H1 (cell line): ENCODE results near the gene WWP2. TPM values are rescaled to one million over a fixed set of nuclear protein-coding genes. Genes with fewer than 3 reads are reported as not detected.

Source experiments
- CTCF ChIA-PET: fragments of 300-600 bp; sonication (Branson Sonifier 250); formaldehyde crosslinking; loops from one replicate; lab custom pipeline; 2021; ENCODE audit not compliant: partially characterized antibody; lab: Charles Lee
- POLR2A ChIA-PET: fragments of 300-600 bp; sonication (Branson Sonifier 250); formaldehyde crosslinking; loops from one replicate; lab custom pipeline; 2021; ENCODE audit warnings: inconsistent platforms; ENCODE audit not compliant: partially characterized antibody; lab: Charles Lee
- DNase-seq, 2 experiments: peaks; one replicate each; pipeline versions ENCODE4 v3.0.0 to v3.0.0-alpha.2; 2010 to 2022; ENCODE audit warnings: low spot score in 2 of 2, low read depth in 1 of 2, mixed read lengths in 1 of 2
- FAIRE-seq: peaks from 2 replicates; lab custom pipeline; 2011; peaks lifted over from hg19 to GRCh38; lab: Jason Lieb, UNC
- H2AFZ ChIP-seq: 2 replicates; pipeline ENCODE4 v1.8.1; 2012; ENCODE audit warnings: low read length, inconsistent platforms
- H2AK5ac ChIP-seq: 2 replicates; pipeline ENCODE4 v1.6.1; 2013; ENCODE audit warnings: low read depth, low read length
- H2BK120ac ChIP-seq: replicated peaks from 2 replicates; pipeline ENCODE3; 2013; ENCODE audit warnings: low read depth, low read length, inconsistent platforms
- H2BK12ac ChIP-seq: 2 replicates; pipeline ENCODE4 v1.6.1; 2013; ENCODE audit warnings: low read depth, low read length
- H2BK15ac ChIP-seq: 2 replicates; pipeline ENCODE4 v1.6.1; 2013; ENCODE audit warnings: low read length
- H2BK20ac ChIP-seq: 2 replicates; pipeline ENCODE4 v1.6.1; 2013; ENCODE audit warnings: low read length
- H2BK5ac ChIP-seq: 2 replicates; pipeline ENCODE4 v1.6.1; 2013; ENCODE audit warnings: low read depth, low read length
- H3K14ac ChIP-seq: 2 replicates; pipeline ENCODE4 v1.6.1; 2013; ENCODE audit warnings: inconsistent platforms; ENCODE audit not compliant: insufficient read length
- H3K18ac ChIP-seq: 2 replicates; pipeline ENCODE4 v1.6.1; 2013; ENCODE audit warnings: low read length; ENCODE audit errors: extremely low read depth
- H3K23ac ChIP-seq: 2 replicates; pipeline ENCODE4 v1.6.1; 2013; ENCODE audit warnings: inconsistent platforms; ENCODE audit not compliant: insufficient read length
- H3K23me2 ChIP-seq: 2 replicates; pipeline ENCODE4 v1.6.1; 2013; ENCODE audit warnings: low read depth, low read length
- H3K27ac ChIP-seq: 2 replicates; pipeline ENCODE4 v1.6.1; 2011; ENCODE audit warnings: low read depth, low read length, inconsistent platforms
- H3K27me3 ChIP-seq, 4 experiments: replicated peaks in 1 of 4; 1 replicate in 1 of 4; 2 replicates in 3 of 4; pipeline versions ENCODE4 v1.6.1 to v1.8.1; 2011 to 2013; ENCODE audit warnings: low read length in 3 of 4, mild to moderate bottlenecking in 3 of 4, inconsistent platforms in 2 of 4, mixed read lengths in 2 of 4, moderate library complexity in 1 of 4; ENCODE audit not compliant: control insufficient read depth in 3 of 4, insufficient read depth in 3 of 4; ENCODE audit errors: extremely low read depth in 1 of 4
- H3K36me3 ChIP-seq, 4 experiments: 2 replicates each; pipeline versions ENCODE4 v1.6.1 to v1.8.1; 2011 to 2013; ENCODE audit warnings: mild to moderate bottlenecking in 4 of 4, low read length in 3 of 4, moderate library complexity in 2 of 4, control low read depth in 1 of 4, inconsistent platforms in 1 of 4; ENCODE audit not compliant: insufficient read depth in 4 of 4, control insufficient read depth in 2 of 4
- H3K4ac ChIP-seq: replicated peaks from 2 replicates; pipeline ENCODE3; 2013; ENCODE audit warnings: low read length, low read depth, mixed read lengths, inconsistent platforms; ENCODE audit not compliant: insufficient read length
- H3K4me1 ChIP-seq, 4 experiments: replicated peaks in 1 of 4; 1 replicate in 1 of 4; 2 replicates in 3 of 4; pipeline versions ENCODE4 v1.6.1 to v1.8.1; 2011 to 2013; ENCODE audit warnings: low read length in 3 of 4, inconsistent platforms in 2 of 4, mixed read lengths in 1 of 4; ENCODE audit not compliant: insufficient read depth in 4 of 4, control insufficient read depth in 3 of 4
- H3K4me2 ChIP-seq, 2 experiments: 2 replicates each; pipeline versions ENCODE4 v1.6.1 to v1.8.1; 2011 to 2013; ENCODE audit warnings: low read depth in 2 of 2, low read length in 2 of 2, control low read depth in 1 of 2, inconsistent platforms in 1 of 2, mild to moderate bottlenecking in 1 of 2; ENCODE audit not compliant: insufficient read depth in 1 of 2
- H3K4me3 ChIP-seq, 4 experiments: fragments of 200-600, 300-600 bp in 1 of 4; sonication (generic), shearing (Covaris generic), sonication (Bioruptor Twin) in 1 of 4; 2 replicates each; pipeline versions ENCODE4 v1.5.1 to v1.8.1; 2011 to 2016; ENCODE audit warnings: low read length in 4 of 4, low read depth in 3 of 4, control low read depth in 2 of 4, inconsistent platforms in 2 of 4, mild to moderate bottlenecking in 2 of 4, mixed read lengths in 1 of 4, moderate library complexity in 1 of 4; ENCODE audit not compliant: insufficient read depth in 2 of 4; ENCODE audit errors: extremely low read depth in 1 of 4
- H3K56ac ChIP-seq: replicated peaks from 2 replicates; pipeline ENCODE3; 2013; ENCODE audit warnings: low read depth, mild to moderate bottlenecking, mixed read lengths, low read length, inconsistent platforms; ENCODE audit not compliant: insufficient read length
- H3K79me1 ChIP-seq: 2 replicates; pipeline ENCODE4 v1.6.1; 2013; ENCODE audit warnings: low read depth, low read length, control low read depth
- H3K79me2 ChIP-seq, 2 experiments: 2 replicates each; pipeline versions ENCODE4 v1.6.1 to v1.8.1; 2012 to 2013; ENCODE audit warnings: low read length in 2 of 2, mild to moderate bottlenecking in 2 of 2, inconsistent platforms in 1 of 2; ENCODE audit not compliant: insufficient read depth in 2 of 2, control insufficient read depth in 1 of 2
- H3K9ac ChIP-seq, 4 experiments: replicated peaks in 1 of 4; 1 replicate in 1 of 4; 2 replicates in 3 of 4; pipeline versions ENCODE4 v1.6.1 to v1.8.1; 2011 to 2013; ENCODE audit warnings: low read depth in 3 of 4, low read length in 3 of 4, control low read depth in 2 of 4, mild to moderate bottlenecking in 2 of 4, moderate library complexity in 2 of 4, inconsistent platforms in 1 of 4; ENCODE audit errors: extremely low read depth in 1 of 4
- H3K9me3 ChIP-seq, 2 experiments: 2 replicates each; pipeline versions ENCODE4 v1.6.1 to v1.8.1; 2012 to 2013; ENCODE audit warnings: mild to moderate bottlenecking in 2 of 2, moderate library complexity in 2 of 2, control low read depth in 1 of 2, inconsistent platforms in 1 of 2, low read depth in 1 of 2, low read length in 1 of 2, mixed read lengths in 1 of 2; ENCODE audit not compliant: insufficient read depth in 2 of 2
- H4K20me1 ChIP-seq, 2 experiments: replicated peaks in 1 of 2; 2 replicates each; pipeline versions ENCODE3 to v1.8.1; 2011 to 2013; ENCODE audit warnings: inconsistent platforms in 2 of 2, low read length in 2 of 2, mild to moderate bottlenecking in 1 of 2; ENCODE audit not compliant: insufficient read depth in 2 of 2, control insufficient read depth in 1 of 2
- H4K5ac ChIP-seq: 2 replicates; pipeline ENCODE4 v1.6.1; 2013; ENCODE audit warnings: low read length, low read depth, mixed read lengths, inconsistent platforms; ENCODE audit not compliant: insufficient read length
- H4K8ac ChIP-seq: 2 replicates; pipeline ENCODE4 v1.8.0; 2013; ENCODE audit warnings: mild to moderate bottlenecking, moderate library complexity, low read length, inconsistent platforms; ENCODE audit not compliant: insufficient read depth; ENCODE audit errors: extremely low read depth
- H4K91ac ChIP-seq: replicated peaks from 2 replicates; pipeline ENCODE3; 2013; ENCODE audit warnings: low read length, mixed read lengths, inconsistent platforms; ENCODE audit not compliant: insufficient read length
- ATF3 ChIP-seq: IDR thresholded peaks from 2 replicates; pipeline ENCODE4 v1.6.1; 2011; ENCODE audit warnings: low read depth, mild to moderate bottlenecking, low read length; ENCODE audit not compliant: insufficient read depth
- BRCA1 ChIP-seq: IDR thresholded peaks from 2 replicates; pipeline ENCODE4 v1.6.1; 2012; ENCODE audit warnings: low read depth, low read length, improper control_type of control experiment
- CTBP2 ChIP-seq: IDR thresholded peaks from 2 replicates; pipeline ENCODE4 v1.7.0; 2011; ENCODE audit warnings: borderline replicate concordance, mild to moderate bottlenecking, moderate library complexity, mixed read lengths, low read length; ENCODE audit not compliant: insufficient read depth, insufficient read length
- EP300 ChIP-seq, 2 experiments: IDR thresholded peaks; 1 replicate in 1 of 2; 2 replicates in 1 of 2; pipeline ENCODE4 v1.6.1; 2011 to 2012; ENCODE audit warnings: low read depth in 2 of 2, low read length in 2 of 2, mild to moderate bottlenecking in 2 of 2, borderline replicate concordance in 1 of 2, inconsistent platforms in 1 of 2, moderate library complexity in 1 of 2
- EZH2 ChIP-seq: fragments of 200-600 bp; sonication (generic); IDR thresholded peaks from 2 replicates; pipeline ENCODE4 v1.7.1; 2012; ENCODE audit warnings: low read depth, mild to moderate bottlenecking, moderate library complexity, low read length, inconsistent platforms; ENCODE audit not compliant: severe bottlenecking
- KDM1A ChIP-seq: fragments of 200-600, 300-600 bp; sonication (generic); IDR thresholded peaks from 2 replicates; pipeline ENCODE4 v1.7.1; 2016; ENCODE audit warnings: mild to moderate bottlenecking, low read length, borderline replicate concordance
- KDM5A ChIP-seq: fragments of 200-600 bp; IDR thresholded peaks from 2 replicates; pipeline ENCODE4 v1.7.1; 2012; ENCODE audit warnings: mild to moderate bottlenecking, low read length, inconsistent platforms, mixed read lengths
- NRF1 ChIP-seq: IDR thresholded peaks from 2 replicates; pipeline ENCODE4 v1.6.1; 2011; ENCODE audit warnings: mild to moderate bottlenecking, low read depth, low read length, improper control_type of control experiment
- RNF2 ChIP-seq: fragments of 200-900, 300-1000 bp; sonication (generic); IDR thresholded peaks from 2 replicates; pipeline ENCODE4 v1.7.1; 2016; ENCODE audit warnings: borderline replicate concordance, low read depth, mild to moderate bottlenecking, antibody characterized with exemption, low read length; ENCODE audit not compliant: poor library complexity, severe bottlenecking; ENCODE audit errors: missing control alignments
- SP4 ChIP-seq: IDR thresholded peaks from 2 replicates; pipeline ENCODE4 v1.6.1; 2012; ENCODE audit warnings: low read length, inconsistent platforms
- TEAD4 ChIP-seq: IDR thresholded peaks from 2 replicates; pipeline ENCODE4 v1.6.1; 2012; ENCODE audit warnings: low read depth, low read length, inconsistent platforms, mixed read lengths
- WGBS, 2 experiments: shearing (Covaris generic) in 1 of 2; methylation state at CpG; one replicate each; pipeline versions ENCODE4 v1.1.6 to v1.1.7; 2013 to 2015; ENCODE audit warnings: low lambda C conversion rate in 2 of 2, mixed read lengths in 2 of 2, inconsistent platforms in 1 of 2, low coverage in 1 of 2, missing lambda C conversion rate in 1 of 2; ENCODE audit not compliant: insufficient replicate concordance in 2 of 2, insufficient coverage in 1 of 2, insufficient read length in 1 of 2; ENCODE audit errors: extremely low coverage in 1 of 2, missing lambda C conversion rate in 1 of 2; 5-methylcytosine and 5-hydroxymethylcytosine counted together
- polyA plus RNA-seq, 7 experiments: library from polyadenylated mRNA; depleted of rRNA in 3 of 7; stranded (reverse) in 5 of 7; unstranded in 2 of 7; fragments of >200 nt in 5 of 7; fragments of 200-250 nt in 2 of 7; gene quantifications; 1 replicate in 5 of 7; 2 replicates in 1 of 7; 4 replicates in 1 of 7; pipeline versions ENCODE4 v1.2.1 to v1.2.3, GENCODE V29; 2011 to 2013; ENCODE audit warnings: missing spikeins in 2 of 7, mixed read lengths in 2 of 7
- total RNA-seq: library from RNA; stranded (reverse); fragmentation: NEBNext Ultra II Directional; extraction: Animal tissue kit (Norgen Biotek cat#: 25700); gene quantifications from 2 replicates; pipeline ENCODE4 v1.2.1, GENCODE V29; 2021
- TF ChIP-seq, protein P1 (sequence below): IDR thresholded peaks from 2 replicates; pipeline ENCODE4 v1.6.1; 2012; ENCODE audit warnings: inconsistent platforms

The WWP2 gene
- total and polyA plus RNA-seq, 2 of the 8 experiments (the other 6 are each of a cell fraction or from before 2014, with no cell fraction given), result 14.1 to 42.2 TPM

DNA sequence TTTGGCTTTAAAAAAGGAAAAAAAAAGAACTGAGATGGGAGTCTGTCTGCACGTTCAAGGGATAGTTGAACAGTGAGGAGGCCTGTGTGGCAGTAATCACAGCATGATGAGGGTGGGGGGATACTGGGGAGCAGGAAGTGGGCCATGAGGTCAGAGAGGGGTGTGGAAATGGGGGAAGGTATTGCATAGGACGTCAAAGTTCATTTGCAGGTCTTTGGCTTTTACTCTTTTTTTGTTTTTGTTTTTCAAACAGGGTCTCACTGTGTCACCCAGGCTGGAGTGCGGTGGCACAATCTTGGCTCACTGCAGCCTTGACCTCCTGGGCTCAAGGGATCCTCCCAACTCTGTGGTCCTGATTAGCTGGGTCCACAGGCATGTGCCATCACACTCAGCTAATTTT, 19.0 kb downstream of the WWP2 start:
- H3K14ac ChIP-seq, result no peak overlapping the region
- no peak overlapping the region for H2BK120ac ChIP-seq
- no peaks in the 10 kb centered on the region; a peak in 1 of 8 replicates for H3K36me3 ChIP-seq
- H3K18ac ChIP-seq, result no peak overlapping the region
- H3K9me3 ChIP-seq, result 0 out of 4 replicates have a peak, but pooled peaks cover 0 to 2% of the 10 kb centered on the region in 2 experiments
- H4K8ac ChIP-seq, result no peak overlapping the region
- no peak overlapping the region for H2BK20ac ChIP-seq
- H4K20me1 ChIP-seq, result peaks cover 0 to 3% of the 10 kb centered on the region in 2 experiments
- H2AFZ ChIP-seq, result no peak overlapping the region
- DNase-seq (no peak), FAIRE-seq (no peak)
- no peaks in the 10 kb centered on the region for H3K27me3 ChIP-seq
- H3K4ac ChIP-seq, result no peak overlapping the region
- no peak overlapping the region for H4K91ac ChIP-seq
- H3K4me2 ChIP-seq, result no peak overlapping the region
- WGBS, 2 experiments, result 75% methylated on average over 3 of the region's 3 CpGs; no CpG with 5 or more reads in 1 of the 2 experiments
- no peaks in the 10 kb centered on the region; the same call in 1 of the 2 replicates for H3K79me1 ChIP-seq
- H2BK5ac ChIP-seq, result no peak overlapping the region
- H3K27ac ChIP-seq, result no peak overlapping the region
- H3K56ac ChIP-seq, result no peak overlapping the region
- no peak overlapping the region for H2BK12ac ChIP-seq
- no peak overlapping the region for H3K9ac ChIP-seq
- H4K5ac ChIP-seq, result no peak overlapping the region
- no peaks in the 10 kb centered on the region for H3K4me1 ChIP-seq
- no peak overlapping the region for H2AK5ac ChIP-seq
- H3K23me2 ChIP-seq, result no peaks in the 10 kb centered on the region; the same call in 1 of the 2 replicates
- POLR2A ChIA-PET, result no interaction called here
- CTCF ChIA-PET, result no interaction called here
- H3K4me3 ChIP-seq, result no peak overlapping the region
- no peak overlapping the region for H2BK15ac ChIP-seq
- H3K23ac ChIP-seq, result no peak overlapping the region
- no peaks in the 10 kb centered on the region; a peak in 1 of 4 replicates for H3K79me2 ChIP-seq
- TF ChIP-seq CTBP2, result no peak
- TF ChIP-seq BRCA1, result no peak
- no peak for TF ChIP-seq KDM5A
- TF ChIP-seq EZH2, result no peak
- TF ChIP-seq, protein P1, sequence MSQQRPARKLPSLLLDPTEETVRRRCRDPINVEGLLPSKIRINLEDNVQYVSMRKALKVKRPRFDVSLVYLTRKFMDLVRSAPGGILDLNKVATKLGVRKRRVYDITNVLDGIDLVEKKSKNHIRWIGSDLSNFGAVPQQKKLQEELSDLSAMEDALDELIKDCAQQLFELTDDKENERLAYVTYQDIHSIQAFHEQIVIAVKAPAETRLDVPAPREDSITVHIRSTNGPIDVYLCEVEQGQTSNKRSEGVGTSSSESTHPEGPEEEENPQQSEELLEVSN, result no peak
- no peak for TF ChIP-seq NRF1
- no peak for TF ChIP-seq TEAD4
- no peak for TF ChIP-seq ATF3
- TF ChIP-seq SP4, result no peak
- TF ChIP-seq EP300 (IDR thresholded peaks at IDR 0.05; ENCODE audit: borderline replicate concordance in 1 of 2, low read depth in 2 of 2, low read length in 2 of 2), result no peak
- TF ChIP-seq KDM1A, result no peak
- TF ChIP-seq RNF2, result no peak
